Peyer's patch (tissue), 4 donors: Measurements from ENCODE around the gene ATP6AP1. TPM values are rescaled to one million over a fixed set of nuclear protein-coding genes. Genes with fewer than 3 reads are reported as not detected.
A peak's percentile ranks its signal among the peaks of the same experiment; 100 is the strongest.
"Not testable (repeated sequence)": the region's sequence is repeated elsewhere in the genome, so short reads cannot be mapped to it uniquely, and the experiment has no call there.

ENCODE experiments used
- DNase-seq, 3 donors: peaks; one replicate each; pipeline ENCODE4 v3.0.0-alpha.2; 2017 to 2019
- H3K27ac ChIP-seq, 4 donors: fragments of 200-600 bp; sonication (generic); one replicate each; pipeline ENCODE4 v1.5.1; 2016 to 2019
- H3K27me3 ChIP-seq, 2 donors: fragments of 200-600 bp; sonication (generic); one replicate each; pipeline ENCODE4 v1.5.1; 2019
- H3K36me3 ChIP-seq, 3 donors: fragments of 200-600 bp; sonication (generic); one replicate each; pipeline ENCODE4 v1.5.1; 2016 to 2019
- H3K4me1 ChIP-seq, 4 donors: fragments of 200-600 bp; sonication (generic); one replicate each; pipeline ENCODE4 v1.5.1; 2016 to 2019
- H3K4me3 ChIP-seq, 4 donors: fragments of 200-600 bp; sonication (generic); 1 replicate in 3 of 4; 2 replicates in 1 of 4; pipeline ENCODE4 v1.5.1; 2016 to 2019; ENCODE audit warnings: mild to moderate bottlenecking in 1 of 4
- H3K9me3 ChIP-seq, 4 donors: fragments of 200-600 bp; sonication (generic); one replicate each; pipeline ENCODE4 v1.5.1; 2016 to 2019; ENCODE audit warnings: mild to moderate bottlenecking in 1 of 4
- POLR2A ChIP-seq, 2 donors: fragments of 450-650 bp; IDR thresholded peaks; one replicate each; pipeline ENCODE4 v1.5.1; 2017; ENCODE audit warnings: antibody characterized with exemption in 2 of 2, mild to moderate bottlenecking in 2 of 2, moderate library complexity in 2 of 2
- total RNA-seq, 4 donors: library from RNA; depleted of rRNA; stranded (reverse); fragments of >200 nt; gene quantifications; one replicate each; pipeline ENCODE4 v1.1.0, GENCODE V29; 2016
- TF ChIP-seq, protein P1 (sequence below), 6 experiments: fragments of 450-650 bp in 4 of 6; fragments of 200-600 bp in 2 of 6; sonication (generic) in 1 of 6; IDR thresholded peaks; one replicate each; pipeline ENCODE4 v1.5.1; 2017 to 2019; ENCODE audit warnings: antibody characterized with exemption in 6 of 6, mild to moderate bottlenecking in 3 of 6, moderate library complexity in 1 of 6

The ATP6AP1 gene
- total RNA-seq, 4 donors from 2014 or later = 11.6 to 80.0 (median 54.9) TPM

DNA sequence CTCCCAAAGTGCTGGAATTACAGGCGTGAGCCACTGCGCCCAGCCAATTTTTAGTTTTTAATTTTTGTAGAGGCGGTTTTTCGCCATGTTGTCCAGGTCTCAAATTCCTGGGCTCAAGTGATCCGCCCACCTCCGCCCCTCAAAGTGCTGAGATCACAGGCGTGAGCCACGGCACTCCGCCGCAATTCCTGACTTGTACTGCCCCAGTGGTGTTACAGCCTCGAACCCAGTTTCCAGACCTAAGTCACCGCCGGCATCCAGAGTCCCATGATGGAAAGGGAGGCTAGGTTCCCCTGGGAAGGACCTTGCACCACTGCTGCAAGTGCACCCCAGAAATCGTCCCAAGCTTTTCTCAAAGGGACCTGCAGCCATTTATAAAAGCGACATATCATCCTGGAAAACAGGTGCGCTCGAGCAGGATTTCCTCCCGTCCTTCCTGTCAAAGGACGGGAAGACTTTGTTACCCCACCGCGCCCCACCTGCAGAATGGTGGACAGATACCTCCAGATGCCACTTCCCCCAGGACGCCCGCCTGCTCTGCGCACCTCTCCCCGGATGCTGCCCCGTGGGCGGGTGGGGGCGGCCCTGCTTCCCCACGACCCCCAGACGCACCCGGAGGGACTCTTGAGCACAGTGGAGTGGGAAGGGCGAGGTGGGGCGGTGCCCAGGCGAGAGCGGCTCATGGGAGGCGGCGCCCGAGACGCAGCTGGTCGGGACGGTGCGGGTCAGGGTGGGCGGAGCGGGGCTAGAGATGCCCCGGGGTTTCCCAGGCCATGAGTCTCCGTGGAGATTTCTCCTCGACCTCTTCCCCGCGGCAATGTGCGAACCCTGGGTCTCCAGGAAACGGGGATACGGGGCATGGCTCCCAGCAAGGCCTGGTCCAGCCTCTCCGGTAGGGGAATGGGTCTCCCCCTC lies 31.2 kb upstream of the ATP6AP1 start:
- peak; percentile 62 to 86 (median 84) for DNase-seq
- Histone ChIP-seq H3K36me3 (peaks cover 0 to 21% (median 0%) of the 10 kb centered on the region in 3 donors), H3K9me3 (no peaks in the 10 kb centered on the region), H3K27me3 (no peaks in the 10 kb centered on the region), H3K4me1 (peaks cover 0 to 12% (median 0%) of the 10 kb centered on the region in 4 donors), H3K4me3 (peak overlapping the region; percentile 44 to 74 (median 64)), H3K27ac (peak overlapping the region; percentile 92 to 99 (median 98))
- TF ChIP-seq, protein P1, sequence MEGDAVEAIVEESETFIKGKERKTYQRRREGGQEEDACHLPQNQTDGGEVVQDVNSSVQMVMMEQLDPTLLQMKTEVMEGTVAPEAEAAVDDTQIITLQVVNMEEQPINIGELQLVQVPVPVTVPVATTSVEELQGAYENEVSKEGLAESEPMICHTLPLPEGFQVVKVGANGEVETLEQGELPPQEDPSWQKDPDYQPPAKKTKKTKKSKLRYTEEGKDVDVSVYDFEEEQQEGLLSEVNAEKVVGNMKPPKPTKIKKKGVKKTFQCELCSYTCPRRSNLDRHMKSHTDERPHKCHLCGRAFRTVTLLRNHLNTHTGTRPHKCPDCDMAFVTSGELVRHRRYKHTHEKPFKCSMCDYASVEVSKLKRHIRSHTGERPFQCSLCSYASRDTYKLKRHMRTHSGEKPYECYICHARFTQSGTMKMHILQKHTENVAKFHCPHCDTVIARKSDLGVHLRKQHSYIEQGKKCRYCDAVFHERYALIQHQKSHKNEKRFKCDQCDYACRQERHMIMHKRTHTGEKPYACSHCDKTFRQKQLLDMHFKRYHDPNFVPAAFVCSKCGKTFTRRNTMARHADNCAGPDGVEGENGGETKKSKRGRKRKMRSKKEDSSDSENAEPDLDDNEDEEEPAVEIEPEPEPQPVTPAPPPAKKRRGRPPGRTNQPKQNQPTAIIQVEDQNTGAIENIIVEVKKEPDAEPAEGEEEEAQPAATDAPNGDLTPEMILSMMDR (IDR thresholded peaks at IDR 0.05) = no peak
- TF ChIP-seq POLR2A (IDR thresholded peaks at IDR 0.05) = peak in 1 of 2 donors; percentile 36

DNA sequence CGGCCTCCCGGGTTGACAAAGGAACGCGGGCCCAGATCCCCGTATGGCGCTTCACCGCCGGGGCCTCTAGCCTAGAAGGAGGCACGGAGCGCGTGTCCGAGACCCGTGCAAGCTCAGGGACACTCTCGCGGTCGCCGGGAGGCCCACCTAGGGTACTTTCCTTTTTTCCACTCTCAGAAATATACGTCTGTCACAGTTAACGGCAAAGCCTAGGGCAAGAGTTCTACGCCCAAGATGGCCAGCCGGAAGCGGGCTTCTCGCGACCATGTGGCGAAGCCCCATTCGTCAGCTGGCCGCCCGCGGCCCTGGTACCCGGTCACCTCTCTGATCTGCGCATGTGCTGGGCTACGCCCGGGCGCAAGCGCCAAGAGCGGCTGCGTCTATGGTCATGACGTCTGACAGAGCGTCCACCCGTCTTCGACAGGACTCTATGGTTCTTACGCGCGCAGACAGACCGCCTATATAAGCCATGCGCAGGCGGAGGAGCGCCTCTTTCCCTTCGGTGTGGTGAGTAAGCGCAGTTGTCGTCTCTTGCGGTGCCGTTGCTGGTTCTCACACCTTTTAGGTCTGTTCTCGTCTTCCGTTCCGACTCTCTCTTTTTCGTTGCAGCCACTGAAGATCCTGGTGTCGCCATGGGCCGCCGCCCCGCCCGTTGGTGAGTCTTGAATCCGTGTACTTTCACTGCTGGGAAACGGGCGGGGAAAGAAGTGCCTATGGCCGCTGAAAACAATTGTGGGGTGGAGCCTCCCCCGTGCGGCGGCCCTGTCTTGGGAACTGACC lies 30.4 kb upstream of the ATP6AP1 start, which contains the start of gene RPL10:
Gene RPL10 (plus strand): TSS at position 490 of the 780 bp plus-strand sequence. CDS start 143 bp downstream, at position 633.
- peak within 1 kb of the TSS; percentile 44 to 74 (median 64) for H3K4me3 ChIP-seq
- peak within 1 kb of the TSS; percentile 92 to 99 (median 98) for H3K27ac ChIP-seq

DNA sequence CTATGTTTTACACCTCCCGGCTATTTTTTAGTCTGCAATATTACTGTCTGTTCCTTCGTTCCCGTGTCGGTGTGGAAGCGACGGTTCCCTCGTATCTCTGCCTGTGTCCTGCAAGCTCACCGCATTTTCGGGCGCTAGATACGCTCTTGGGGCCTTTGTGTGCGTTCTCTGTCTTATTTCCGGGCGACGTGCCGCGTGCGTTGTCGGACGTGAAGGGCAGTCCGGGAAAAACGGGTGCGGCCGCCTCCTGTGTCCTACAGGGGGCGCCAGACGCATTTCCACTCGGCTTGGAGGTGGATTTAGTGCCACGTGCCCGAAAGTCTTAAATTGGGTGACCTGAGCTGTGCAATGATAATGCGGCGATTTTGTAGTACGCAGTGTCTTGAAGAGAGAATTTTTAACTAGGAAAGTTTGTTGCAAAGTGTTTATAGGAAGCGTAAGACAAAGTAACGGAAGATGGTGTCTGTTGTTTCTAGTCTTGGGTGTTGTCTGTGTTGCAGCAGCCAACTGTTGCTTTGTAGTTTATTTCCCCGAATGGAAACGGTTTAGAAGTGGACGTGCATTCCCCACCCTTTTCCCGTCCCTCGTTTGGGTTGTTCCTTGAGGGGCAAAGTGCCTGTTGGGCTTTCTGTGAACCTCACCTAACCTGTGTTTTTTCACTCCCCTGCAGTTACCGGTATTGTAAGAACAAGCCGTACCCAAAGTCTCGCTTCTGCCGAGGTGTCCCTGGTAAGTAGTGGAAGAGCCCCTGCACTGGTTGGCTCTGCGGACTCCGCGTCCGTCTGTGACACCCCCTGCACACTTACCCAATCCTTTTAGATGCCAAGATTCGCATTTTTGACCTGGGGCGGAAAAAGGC lies 29.6 kb upstream of the ATP6AP1 start:
- peaks cover 0 to 21% (median 0%) of the 10 kb centered on the region in 3 donors for H3K36me3 ChIP-seq
- peak overlapping the region; percentile 44 to 74 (median 64) for H3K4me3 ChIP-seq
- peak; percentile 83 to 95 (median 89) for DNase-seq

More for the DNA sequence above, 30.4 kb upstream of the ATP6AP1 start, which contains the start of gene RPL10:
- TF ChIP-seq POLR2A (IDR thresholded peaks at IDR 0.05) = peak; percentile 93 to 94
- TF ChIP-seq, protein P1 (IDR thresholded peaks at IDR 0.05) = no peak
- DNase-seq = peak; percentile 86 to 97 (median 91)
- H3K36me3 ChIP-seq = peaks cover 0 to 21% (median 0%) of the 10 kb centered on the region in 3 donors
- H3K27me3 ChIP-seq = no peaks in the 10 kb centered on the region
- H3K9me3 ChIP-seq = no peaks in the 10 kb centered on the region
- peaks cover 0 to 12% (median 0%) of the 10 kb centered on the region in 4 donors for H3K4me1 ChIP-seq

DNA sequence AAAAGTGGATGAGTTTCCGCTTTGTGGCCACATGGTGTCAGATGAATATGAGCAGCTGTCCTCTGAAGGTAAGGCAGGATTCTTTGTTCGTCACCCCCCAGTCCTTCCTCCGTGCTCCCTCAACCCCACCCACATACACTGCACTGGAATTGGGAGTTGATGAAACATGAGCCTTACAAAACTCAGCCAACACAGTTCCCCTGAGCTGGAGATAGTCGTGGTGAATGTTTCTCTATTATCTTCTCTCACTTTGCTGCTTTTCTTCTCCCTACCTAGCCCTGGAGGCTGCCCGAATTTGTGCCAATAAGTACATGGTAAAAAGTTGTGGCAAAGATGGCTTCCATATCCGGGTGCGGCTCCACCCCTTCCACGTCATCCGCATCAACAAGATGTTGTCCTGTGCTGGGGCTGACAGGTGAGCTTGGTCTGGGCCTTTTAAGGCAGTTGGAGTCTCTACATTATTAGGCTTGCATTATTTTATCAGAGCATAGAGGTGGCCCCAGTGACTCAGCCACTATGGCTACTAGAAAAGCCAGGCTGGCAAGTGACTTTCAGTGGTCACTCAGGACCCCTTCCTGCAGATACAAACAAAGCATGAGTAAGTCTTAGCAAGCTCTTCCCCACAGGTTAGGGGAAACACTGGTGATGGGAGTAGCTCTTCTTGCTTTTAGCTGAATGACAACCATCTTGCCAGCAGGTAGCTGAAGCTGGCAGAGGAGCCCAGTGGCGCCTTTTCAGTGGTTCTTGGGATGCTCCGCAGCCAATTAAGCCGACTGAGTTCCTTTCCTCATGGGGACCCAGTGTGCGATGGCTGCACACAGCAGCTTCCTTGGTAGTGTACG lies 28.7 kb upstream of the ATP6AP1 start:
- peak overlapping the region; percentile 36 to 99 (median 94) for H3K27ac ChIP-seq
- H3K36me3 ChIP-seq = peaks cover 0 to 21% (median 0%) of the 10 kb centered on the region in 3 donors
- no peaks in the 10 kb centered on the region for H3K27me3 ChIP-seq
- no peak for DNase-seq
- TF ChIP-seq, protein P1 (IDR thresholded peaks at IDR 0.05) = no peak
- TF ChIP-seq POLR2A (IDR thresholded peaks at IDR 0.05) = no peak
- peaks cover 0 to 12% (median 0%) of the 10 kb centered on the region in 4 donors for H3K4me1 ChIP-seq
- H3K4me3 ChIP-seq = peak overlapping the region; percentile 44 to 74 (median 64)
- H3K9me3 ChIP-seq = no peaks in the 10 kb centered on the region

More for the DNA sequence above, 29.6 kb upstream of the ATP6AP1 start:
- Histone ChIP-seq H3K9me3 (no peaks in the 10 kb centered on the region), H3K27ac (peak overlapping the region; percentile 92 to 99 (median 98)), H3K27me3 (no peaks in the 10 kb centered on the region), H3K4me1 (peaks cover 0 to 12% (median 0%) of the 10 kb centered on the region in 4 donors)
- TF ChIP-seq, protein P1 (IDR thresholded peaks at IDR 0.05) = peak; percentile 75 to 90 (median 84)
- TF ChIP-seq POLR2A (IDR thresholded peaks at IDR 0.05) = no peak

DNA sequence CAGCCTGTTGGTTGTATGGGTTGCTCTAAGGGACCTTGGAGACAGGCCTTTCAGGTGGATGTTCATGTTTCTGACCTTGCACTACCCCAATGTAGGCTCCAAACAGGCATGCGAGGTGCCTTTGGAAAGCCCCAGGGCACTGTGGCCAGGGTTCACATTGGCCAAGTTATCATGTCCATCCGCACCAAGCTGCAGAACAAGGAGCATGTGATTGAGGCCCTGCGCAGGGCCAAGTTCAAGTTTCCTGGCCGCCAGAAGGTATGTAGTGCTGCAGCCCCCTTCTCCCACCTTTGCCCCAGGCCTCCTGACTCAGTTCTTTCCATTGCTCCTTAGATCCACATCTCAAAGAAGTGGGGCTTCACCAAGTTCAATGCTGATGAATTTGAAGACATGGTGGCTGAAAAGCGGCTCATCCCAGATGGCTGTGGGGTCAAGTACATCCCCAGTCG lies 28.1 kb upstream of the ATP6AP1 start:
- H3K27me3 ChIP-seq, DNase-seq, H3K9me3 ChIP-seq: not testable (repeated sequence)
- H3K4me3 ChIP-seq = peak overlapping the region in 1 of 4 donors; percentile 74
- H3K36me3 ChIP-seq = peaks cover 0 to 21% (median 0%) of the 10 kb centered on the region in 3 donors
- peak overlapping the region in 3 of 4 donors; percentile 36 to 96 (median 92) for H3K27ac ChIP-seq
- H3K4me1 ChIP-seq = peaks cover 0 to 12% (median 0%) of the 10 kb centered on the region in 4 donors
